GM23248 (cell line): ENCODE data around the gene PAIP1. TPM values are rescaled to one million over a fixed set of nuclear protein-coding genes. Genes with fewer than 3 reads are reported as not detected.
"Not testable (repeated sequence)": the region's sequence is repeated elsewhere in the genome, so short reads cannot be mapped to it uniquely, and the experiment has no call there.

Experiments used
- DNase-seq: peaks from one replicate; pipeline ENCODE4 v3.0.0-alpha.2; 2015
- H2AFZ ChIP-seq: fragments of 200-600 bp; sonication (generic); 2 replicates; pipeline ENCODE4 v1.6.1; 2016; ENCODE audit warnings: antibody characterized with exemption
- H3F3A ChIP-seq: fragments of 200-600 bp; sonication (generic); 2 replicates; pipeline ENCODE4 v1.6.1; 2016; ENCODE audit warnings: mild to moderate bottlenecking, antibody characterized with exemption, mixed run types; ENCODE audit not compliant: insufficient read depth
- H3K27ac ChIP-seq: fragments of 200-600 bp; sonication (generic); 2 replicates; pipeline ENCODE4 v1.5.1; 2016; ENCODE audit warnings: mild to moderate bottlenecking
- H3K27me3 ChIP-seq: fragments of 200-600 bp; sonication (generic); replicated peaks from 2 replicates; pipeline ENCODE4 v1.6.1; 2016; ENCODE audit warnings: mild to moderate bottlenecking; ENCODE audit not compliant: insufficient read depth
- H3K36me3 ChIP-seq: fragments of 200-600 bp; sonication (generic); 2 replicates; pipeline ENCODE4 v1.6.1; 2016; ENCODE audit warnings: low read depth, mild to moderate bottlenecking
- H3K4me1 ChIP-seq: fragments of 200-600 bp; sonication (generic); 2 replicates; pipeline ENCODE4 v1.6.1; 2016; ENCODE audit warnings: mild to moderate bottlenecking; ENCODE audit not compliant: insufficient read depth
- H3K4me2 ChIP-seq: fragments of 200-600 bp; sonication (generic); one replicate; pipeline ENCODE4 v1.6.1; 2016; ENCODE audit warnings: mild to moderate bottlenecking; ENCODE audit not compliant: unreplicated experiment
- H3K4me3 ChIP-seq: fragments of 200-600 bp; sonication (generic); 2 replicates; pipeline ENCODE4 v1.5.1; 2016; ENCODE audit warnings: mild to moderate bottlenecking
- H3K79me2 ChIP-seq: fragments of 200-600 bp; sonication (generic); 2 replicates; pipeline ENCODE4 v1.6.1; 2016; ENCODE audit warnings: mild to moderate bottlenecking; ENCODE audit not compliant: insufficient read depth
- H3K9ac ChIP-seq: fragments of 200-600 bp; sonication (generic); 2 replicates; pipeline ENCODE4 v1.6.1; 2016; ENCODE audit warnings: mild to moderate bottlenecking
- H3K9me2 ChIP-seq: fragments of 200-600 bp; sonication (generic); 2 replicates; pipeline ENCODE4 v1.6.1; 2016; ENCODE audit warnings: mixed run types, mild to moderate bottlenecking, moderate library complexity; ENCODE audit not compliant: insufficient read depth
- H3K9me3 ChIP-seq: fragments of 200-600 bp; sonication (generic); one replicate; pipeline ENCODE4 v1.6.1; 2017; ENCODE audit warnings: low read depth
- H4K20me1 ChIP-seq: fragments of 200-600 bp; sonication (generic); 2 replicates; pipeline ENCODE4 v1.6.0; 2016; ENCODE audit not compliant: insufficient read depth
- EZH2 ChIP-seq: fragments of 200-600 bp; sonication (generic); IDR thresholded peaks from 2 replicates; pipeline ENCODE4 v1.6.1; 2018; ENCODE audit warnings: antibody characterized with exemption, mild to moderate bottlenecking; ENCODE audit not compliant: insufficient read depth, poor library complexity, severe bottlenecking
- EZH2phosphoT487 ChIP-seq: fragments of 200-600 bp; sonication (generic); IDR thresholded peaks from 2 replicates; pipeline ENCODE4 v1.6.1; 2018; ENCODE audit warnings: antibody characterized with exemption, moderate library complexity, mild to moderate bottlenecking, low read depth; ENCODE audit not compliant: insufficient read depth
- WGBS, 2 experiments: methylation state at CpG; one replicate each; pipeline ENCODE4 v1.1.6; 2015 to 2017; ENCODE audit warnings: low lambda C conversion rate in 2 of 2, low coverage in 1 of 2; ENCODE audit errors: missing lambda C conversion rate in 2 of 2; 5-methylcytosine and 5-hydroxymethylcytosine counted together
- in situ Hi-C: fragments of 300-500 bp; cut with MboI; formaldehyde crosslinking; loops from 2 replicates; pipeline ENCODE4 v1.15.0; 2020
- polyA plus RNA-seq: library from polyadenylated mRNA; unstranded; fragments of >200 nt; fragmentation: Nextera tagmentation; extraction: Ambion mirVana; gene quantifications from 2 replicates; pipeline ENCODE4 v1.2.1, GENCODE V29; 2016
- total RNA-seq: library from RNA; depleted of rRNA; stranded (reverse); fragments of >200 nt; shearing (Covaris generic); gene quantifications from 2 replicates; pipeline ENCODE4 v1.2.3, GENCODE V29; 2014

PAIP1 gene
- total and polyA plus RNA-seq, 2 experiments from 2014 or later, result 91.1 to 135 TPM

GRCh38 chr5:43602461-43603343 lies 45.8 kb upstream of the PAIP1 start, which contains the start of gene NNT:
Gene NNT (plus strand): TSS chr5:43603180. CDS start chr5:43609196, 6,016 bp downstream.
- peak; percentile 74 for DNase-seq
- Histone ChIP-seq H3K4me3 (peak within 1 kb of the TSS; percentile 77), H3K36me3 (no peaks in the 10 kb centered on the region), H3K79me2 (peaks cover 36% of the 10 kb centered on the region), H4K20me1 (no peaks in the 10 kb centered on the region), H3K27me3 (no peaks in the 10 kb centered on the region), H3F3A (no peaks in the 10 kb centered on the region), H3K9me3 (no peaks in the 10 kb centered on the region), H2AFZ (peak within 1 kb of the TSS; percentile 97), H3K4me1 (peaks cover 15% of the 10 kb centered on the region), H3K4me2 (peak within 1 kb of the TSS; percentile 93), H3K9me2 (no peaks in the 10 kb centered on the region), H3K27ac (peak within 1 kb of the TSS; percentile 46), H3K9ac (peak within 1 kb of the TSS; percentile 87)
- TF ChIP-seq EZH2 (no peak), EZH2phosphoT487 (no peak)
- in situ Hi-C loops, result no loop called here
- 1 to 4% methylated on average over 48 to 60 of the region's 60 CpGs for WGBS, 2 experiments

- Histone ChIP-seq H3K4me2 (peak overlapping the region; percentile 93), H3K9me2 (no peaks in the 10 kb centered on the region), H3K4me1 (peaks cover 15% of the 10 kb centered on the region), H4K20me1 (no peaks in the 10 kb centered on the region), H3K9ac (peak overlapping the region; percentile 87), H3K27me3 (no peaks in the 10 kb centered on the region), H3K9me3 (no peaks in the 10 kb centered on the region), H3K27ac (peak overlapping the region; percentile 46), H3K4me3 (peak overlapping the region; percentile 77), H3K36me3 (no peaks in the 10 kb centered on the region), H3K79me2 (peaks cover 30% of the 10 kb centered on the region), H3F3A (no peaks in the 10 kb centered on the region), H2AFZ (peak overlapping the region; percentile 97)
- in situ Hi-C loops, result no loop called here
- 48 to 51% methylated on average over 8 of the region's 8 CpGs for WGBS, 2 experiments
- DNase-seq, result peak; percentile 65
- TF ChIP-seq EZH2phosphoT487, result no peak
- no peak for TF ChIP-seq EZH2
Observed at GRCh38 chr5:43601454-43602260, 44.8 kb upstream of the PAIP1 start.

- H3K9me3 ChIP-seq, H4K20me1 ChIP-seq, H3F3A ChIP-seq, H3K79me2 ChIP-seq, H3K27me3 ChIP-seq, H2AFZ ChIP-seq, H3K9me2 ChIP-seq, H3K36me3 ChIP-seq, H3K4me2 ChIP-seq, H3K9ac ChIP-seq, H3K4me3 ChIP-seq, H3K27ac ChIP-seq, DNase-seq, in situ Hi-C loops: not testable (repeated sequence)
- 89 to 94% methylated on average over 1 of the region's 1 CpG for WGBS, 2 experiments
- H3K4me1 ChIP-seq, result peaks cover 11% of the 10 kb centered on the region
Observed at GRCh38 chr5:43598927-43599326, 42.0 kb upstream of the PAIP1 start.

- H3K4me1 ChIP-seq, result no peaks in the 10 kb centered on the region
- DNase-seq, result no peak
- no peak overlapping the region for H3K4me3 ChIP-seq
- H3K27me3 ChIP-seq, result no peaks in the 10 kb centered on the region
- H3F3A ChIP-seq, result no peaks in the 10 kb centered on the region
- no peaks in the 10 kb centered on the region for H3K79me2 ChIP-seq
- H3K9ac ChIP-seq, result no peak overlapping the region
- H3K36me3 ChIP-seq, result no peaks in the 10 kb centered on the region
- H3K9me3 ChIP-seq, result no peaks in the 10 kb centered on the region
- no peak overlapping the region for H3K27ac ChIP-seq
- H3K4me2 ChIP-seq, result no peak overlapping the region
- no peak overlapping the region for H2AFZ ChIP-seq
- H4K20me1 ChIP-seq, result no peaks in the 10 kb centered on the region
- in situ Hi-C loops, result no loop called here
- TF ChIP-seq EZH2 (no peak), EZH2phosphoT487 (no peak)
- no peaks in the 10 kb centered on the region for H3K9me2 ChIP-seq
Observed at GRCh38 chr5:43592363-43592762, 35.5 kb upstream of the PAIP1 start.
